HEK293T (cell line): Measurements from ENCODE around the gene SYT13.

Experiments
- ARNT ChIP-seq: fragments of 450-650 bp; IDR thresholded peaks from 2 replicates; pipeline ENCODE4 v1.6.1; 2017; ENCODE audit warnings: mild to moderate bottlenecking
- BHLHE40 ChIP-seq: fragments of 450-650 bp; IDR thresholded peaks from 2 replicates; pipeline ENCODE4 v1.6.1; 2016; ENCODE audit warnings: mild to moderate bottlenecking, moderate library complexity, borderline replicate concordance
- ELF4 ChIP-seq: fragments of 450-650 bp; IDR thresholded peaks from 2 replicates; pipeline ENCODE4 v1.6.1; 2017; ENCODE audit warnings: antibody characterized with exemption
- FOXA1 ChIP-seq: fragments of 450-650 bp; IDR thresholded peaks from 2 replicates; pipeline ENCODE4 v1.6.1; 2016; ENCODE audit warnings: mild to moderate bottlenecking
- FOXK2 ChIP-seq: fragments of 450-650 bp; IDR thresholded peaks from 2 replicates; pipeline ENCODE4 v1.6.1; 2016; ENCODE audit warnings: mild to moderate bottlenecking
- FOXM1 ChIP-seq: fragments of 450-650 bp; IDR thresholded peaks from 2 replicates; pipeline ENCODE4 v1.6.1; 2017; ENCODE audit warnings: mild to moderate bottlenecking, borderline replicate concordance
- HDGF ChIP-seq: fragments of 450-650 bp; IDR thresholded peaks from 2 replicates; pipeline ENCODE4 v1.6.1; 2017; ENCODE audit warnings: antibody characterized with exemption, borderline replicate concordance
- L3MBTL2 ChIP-seq: fragments of 450-650 bp; conservative IDR thresholded peaks from 2 replicates; pipeline ENCODE4 v1.6.1; 2016; ENCODE audit warnings: mild to moderate bottlenecking
- LEF1 ChIP-seq: fragments of 450-650 bp; IDR thresholded peaks from 2 replicates; pipeline ENCODE4 v1.6.1; 2017; ENCODE audit warnings: mild to moderate bottlenecking, borderline replicate concordance
- SP1 ChIP-seq: fragments of 450-650 bp; IDR thresholded peaks from 2 replicates; pipeline ENCODE4 v1.6.1; 2017
- SUZ12 ChIP-seq: fragments of 450-650 bp; IDR thresholded peaks from 2 replicates; pipeline ENCODE4 v1.6.1; 2016; ENCODE audit warnings: mild to moderate bottlenecking
- TARDBP ChIP-seq: fragments of 450-650 bp; IDR thresholded peaks from 2 replicates; pipeline ENCODE4 v1.6.1; 2016
- ZNF384 ChIP-seq: fragments of 450-650 bp; IDR thresholded peaks from 2 replicates; pipeline ENCODE4 v1.6.1; 2016

GRCh38 chr11:45304992-45305335 is 18.8 kb upstream of the SYT13 start:
- no peak for TF ChIP-seq FOXM1
- no peak for TF ChIP-seq LEF1
- no peak for TF ChIP-seq ELF4
- no peak for TF ChIP-seq ARNT
- no peak for TF ChIP-seq TARDBP
- no peak for TF ChIP-seq SP1
- TF ChIP-seq SUZ12, result no peak
- TF ChIP-seq FOXA1, result no peak
- TF ChIP-seq L3MBTL2, result no peak
- TF ChIP-seq BHLHE40, result no peak
- TF ChIP-seq FOXK2, result no peak
- no peak for TF ChIP-seq HDGF
- no peak for TF ChIP-seq ZNF384
